Hepatocyte (in vitro differentiated cells): ENCODE results near the gene WTIP. TPM values are rescaled to one million over a fixed set of nuclear protein-coding genes. Genes with fewer than 3 reads are reported as not detected.

Experiments
- DNase-seq: peaks from one replicate; pipeline ENCODE4 v3.0.0-alpha.2; 2016; ENCODE audit warnings: low spot score
- H2AFZ ChIP-seq: fragments of 200-600 bp; sonication (generic); 2 replicates; pipeline ENCODE4 v1.6.0; 2016; ENCODE audit warnings: antibody characterized with exemption, mild to moderate bottlenecking
- H3K27ac ChIP-seq: fragments of 200-600 bp; sonication (generic); 2 replicates; pipeline ENCODE4 v1.5.1; 2016; ENCODE audit warnings: mild to moderate bottlenecking
- H3K27me3 ChIP-seq: fragments of 200-600 bp; sonication (generic); 2 replicates; pipeline ENCODE4 v1.6.1; 2016
- H3K36me3 ChIP-seq: fragments of 200-600 bp; sonication (generic); replicated peaks from 2 replicates; pipeline ENCODE4 v1.5.1; 2016; ENCODE audit warnings: low read depth; ENCODE audit not compliant: insufficient read depth
- H3K4me1 ChIP-seq: fragments of 200-600 bp; sonication (generic); 2 replicates; pipeline ENCODE4 v1.5.1; 2016; ENCODE audit warnings: mild to moderate bottlenecking, moderate library complexity; ENCODE audit not compliant: insufficient read depth
- H3K4me2 ChIP-seq: fragments of 200-600 bp; sonication (generic); 2 replicates; pipeline ENCODE4 v1.6.0; 2016
- H3K4me3 ChIP-seq: fragments of 200-600 bp; sonication (generic); 2 replicates; pipeline ENCODE4 v1.5.1; 2016; ENCODE audit warnings: mild to moderate bottlenecking
- H3K79me2 ChIP-seq: fragments of 200-600 bp; sonication (generic); 2 replicates; pipeline ENCODE4 v1.6.0; 2017; ENCODE audit warnings: mild to moderate bottlenecking
- H3K9me2 ChIP-seq: fragments of 200-600 bp; sonication (generic); replicated peaks from 2 replicates; pipeline ENCODE4 v1.6.0; 2017; ENCODE audit warnings: mild to moderate bottlenecking; ENCODE audit not compliant: insufficient read depth
- H3K9me3 ChIP-seq: fragments of 200-600 bp; sonication (generic); 2 replicates; pipeline ENCODE4 v1.5.1; 2016; ENCODE audit warnings: low read depth, mild to moderate bottlenecking
- H4K20me1 ChIP-seq: fragments of 200-600 bp; sonication (generic); 2 replicates; pipeline ENCODE4 v1.6.0; 2016; ENCODE audit warnings: mild to moderate bottlenecking; ENCODE audit not compliant: insufficient read depth, poor library complexity, severe bottlenecking
- CTCF ChIP-seq: fragments of 200-600 bp; sonication (generic); IDR thresholded peaks from 2 replicates; pipeline ENCODE4 v1.5.1; 2016; ENCODE audit warnings: antibody characterized with exemption, mild to moderate bottlenecking; ENCODE audit not compliant: poor library complexity
- EZH2phosphoT487 ChIP-seq: fragments of 200-600 bp; sonication (generic); IDR thresholded peaks from one replicate; pipeline ENCODE4 v1.6.1; 2018; ENCODE audit warnings: antibody characterized with exemption, mild to moderate bottlenecking, low read depth, moderate library complexity; ENCODE audit not compliant: unreplicated experiment, severe bottlenecking
- WGBS: methylation state at CpG from one replicate; pipeline ENCODE4 v1.1.6; 2016; ENCODE audit warnings: low lambda C conversion rate; ENCODE audit errors: missing lambda C conversion rate; 5-methylcytosine and 5-hydroxymethylcytosine counted together
- polyA plus RNA-seq: library from polyadenylated mRNA; unstranded; fragments of >200 nt; fragmentation: Nextera tagmentation; extraction: Ambion mirVana; gene quantifications from 2 replicates; pipeline ENCODE4 v1.2.1, GENCODE V29; 2016
- total RNA-seq: library from RNA; depleted of rRNA; stranded (reverse); fragments of >200 nt; gene quantifications from 2 replicates; pipeline ENCODE4 v1.2.3, GENCODE V29; 2014

Gene WTIP
- total and polyA plus RNA-seq, 2 experiments from 2014 or later, result 18.1 to 21.5 TPM

GRCh38 chr19:34560229-34560628, 78.7 kb downstream of the WTIP start:
- Histone ChIP-seq H3K4me1 (no peaks in the 10 kb centered on the region), H3K27ac (no peak overlapping the region), H4K20me1 (no peaks in the 10 kb centered on the region), H2AFZ (no peak overlapping the region), H3K9me2 (no peaks in the 10 kb centered on the region), H3K9me3 (no peaks in the 10 kb centered on the region), H3K27me3 (no peaks in the 10 kb centered on the region), H3K36me3 (no peaks in the 10 kb centered on the region), H3K4me2 (no peak overlapping the region), H3K79me2 (no peaks in the 10 kb centered on the region), H3K4me3 (no peak overlapping the region)
- no peak for DNase-seq
- TF ChIP-seq CTCF (no peak), EZH2phosphoT487 (no peak)
- 42% methylated on average over 6 of the region's 6 CpGs for WGBS

Other genes with a start within 250 kb of the WTIP start
- gene GARRE1, start 227.2 kb upstream of the WTIP start, total RNA-seq, result 15.4 and 16.3 TPM in 2 replicates
- 9.0 and 10.2 TPM in 2 replicates for gene GARRE1, start 227.2 kb upstream of the WTIP start, polyA plus RNA-seq
- gene GPI, start 116.6 kb upstream of the WTIP start, total RNA-seq, result 82.9 and 117 TPM in 2 replicates
- 120 and 124 TPM in 2 replicates for gene GPI, start 116.6 kb upstream of the WTIP start, polyA plus RNA-seq
- gene PDCD2L, start 77.4 kb upstream of the WTIP start, total RNA-seq, result 9.8 and 12.4 TPM in 2 replicates
- 6.3 and 7.3 TPM in 2 replicates for gene PDCD2L, start 77.4 kb upstream of the WTIP start, polyA plus RNA-seq
- 112 and 125 TPM in 2 replicates for gene UBA2, start 53.4 kb upstream of the WTIP start, total RNA-seq
- 61.4 and 65.0 TPM in 2 replicates for gene UBA2, start 53.4 kb upstream of the WTIP start, polyA plus RNA-seq
- gene SCGB2B2, start 195.4 kb downstream of the WTIP start, total RNA-seq, result 0.04 and 0.13 TPM in 2 replicates
- gene SCGB2B2, start 195.4 kb downstream of the WTIP start, polyA plus RNA-seq, result not detected in 2 replicates
- gene ZNF302, start 195.9 kb downstream of the WTIP start, total RNA-seq, result 29.1 and 34.3 TPM in 2 replicates
- gene ZNF302, start 195.9 kb downstream of the WTIP start, polyA plus RNA-seq, result 19.5 and 20.2 TPM in 2 replicates